Measurements from ENCODE around the gene CYP2A7. TPM values are rescaled to one million over a fixed set of nuclear protein-coding genes. Genes with fewer than 3 reads are reported as not detected.
"Not testable (repeated sequence)": the region's sequence is repeated elsewhere in the genome, so short reads cannot be mapped to it uniquely, and the experiment has no call there.

The CYP2A7 gene
- total RNA-seq, 1 experiment from 2014 or later: not detected

DNA sequence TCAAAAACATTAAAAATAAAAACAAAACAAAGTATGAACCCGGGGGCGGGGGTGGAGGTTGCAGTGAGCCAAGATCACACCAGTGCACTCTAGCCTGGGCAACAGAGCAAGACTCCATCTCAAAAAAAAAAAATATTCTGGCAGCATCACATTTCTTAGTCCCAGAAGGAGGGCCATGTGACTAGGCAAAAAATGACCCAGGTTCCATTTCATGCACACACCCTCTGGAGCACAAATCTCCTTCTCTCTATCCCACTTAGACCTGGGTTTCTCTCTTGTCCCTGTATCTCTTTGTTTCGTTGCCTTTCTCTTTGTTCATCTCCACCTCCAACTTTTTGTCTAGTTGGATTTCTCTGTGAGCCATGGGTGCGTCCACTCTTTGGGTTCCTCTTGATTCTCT is 6.2 kb upstream of the CYP2A7 start:
- intact Hi-C loops (cut with micrococcal nuclease): no loop called here
- CTCF ChIA-PET: no interaction called here
- H3K27ac Mint-ChIP-seq (ENCODE audit: low read depth, unreplicated experiment): no peak overlapping the region
- H3K36me3 Mint-ChIP-seq (ENCODE audit: insufficient read depth, unreplicated experiment): no peaks in the 10 kb centered on the region
- H3K27me3 Mint-ChIP-seq (ENCODE audit: insufficient read depth, unreplicated experiment): peaks cover 57% of the 10 kb centered on the region
- TF ChIP-seq, protein P1, sequence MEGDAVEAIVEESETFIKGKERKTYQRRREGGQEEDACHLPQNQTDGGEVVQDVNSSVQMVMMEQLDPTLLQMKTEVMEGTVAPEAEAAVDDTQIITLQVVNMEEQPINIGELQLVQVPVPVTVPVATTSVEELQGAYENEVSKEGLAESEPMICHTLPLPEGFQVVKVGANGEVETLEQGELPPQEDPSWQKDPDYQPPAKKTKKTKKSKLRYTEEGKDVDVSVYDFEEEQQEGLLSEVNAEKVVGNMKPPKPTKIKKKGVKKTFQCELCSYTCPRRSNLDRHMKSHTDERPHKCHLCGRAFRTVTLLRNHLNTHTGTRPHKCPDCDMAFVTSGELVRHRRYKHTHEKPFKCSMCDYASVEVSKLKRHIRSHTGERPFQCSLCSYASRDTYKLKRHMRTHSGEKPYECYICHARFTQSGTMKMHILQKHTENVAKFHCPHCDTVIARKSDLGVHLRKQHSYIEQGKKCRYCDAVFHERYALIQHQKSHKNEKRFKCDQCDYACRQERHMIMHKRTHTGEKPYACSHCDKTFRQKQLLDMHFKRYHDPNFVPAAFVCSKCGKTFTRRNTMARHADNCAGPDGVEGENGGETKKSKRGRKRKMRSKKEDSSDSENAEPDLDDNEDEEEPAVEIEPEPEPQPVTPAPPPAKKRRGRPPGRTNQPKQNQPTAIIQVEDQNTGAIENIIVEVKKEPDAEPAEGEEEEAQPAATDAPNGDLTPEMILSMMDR (IDR thresholded peaks at IDR 0.05; ENCODE audit: unreplicated experiment): no peak
- DNase-seq (ENCODE audit: unreplicated experiment): no peak
- peaks cover 6% of the 10 kb centered on the region for H3K4me1 Mint-ChIP-seq (ENCODE audit: insufficient read depth, unreplicated experiment)
- BruUV-seq (replicated peaks): no TSS peak
- POLR2A ChIA-PET: no interaction called here
- no peaks in the 10 kb centered on the region for H3K9me3 Mint-ChIP-seq (ENCODE audit: unreplicated experiment)
- no peak overlapping the region for H3K4me3 Mint-ChIP-seq (ENCODE audit: unreplicated experiment)

DNA sequence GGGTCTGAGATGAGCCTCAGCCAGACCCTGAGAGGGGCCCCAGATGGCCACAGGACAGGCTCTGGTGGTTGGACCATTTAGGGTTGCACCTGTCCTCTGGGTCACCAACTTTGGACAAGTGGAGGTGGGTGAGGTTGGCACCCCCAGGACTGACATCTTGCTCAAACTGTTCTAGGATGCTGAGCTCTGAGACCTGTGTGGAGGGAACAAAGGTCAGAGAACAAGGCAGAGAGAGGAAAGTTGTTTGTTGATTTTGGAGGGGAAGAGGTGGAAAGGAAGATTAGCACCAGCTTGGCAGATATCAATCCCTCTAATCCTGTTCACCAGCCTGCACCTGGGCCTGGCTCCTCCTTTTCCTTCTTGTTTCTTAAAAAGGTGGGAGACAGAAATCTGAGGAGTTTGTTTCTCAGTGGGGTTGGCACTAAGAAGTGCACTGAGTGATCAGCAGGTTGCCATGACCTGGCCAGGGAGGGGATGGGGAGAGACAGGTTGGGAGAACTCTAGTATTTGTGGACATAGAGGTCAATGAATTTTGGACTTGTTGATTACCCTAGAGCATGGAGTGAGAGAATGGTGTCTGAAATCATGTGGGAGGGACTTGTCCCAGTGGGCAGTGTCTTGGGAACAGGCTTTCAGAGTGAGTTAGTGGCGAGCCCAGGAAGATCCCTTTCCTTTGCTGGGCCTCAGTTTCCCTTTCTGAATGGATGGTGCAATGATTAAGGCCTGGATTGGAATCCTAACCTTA is 2.3 kb upstream of the CYP2A7 start:
- peaks cover 67% of the 10 kb centered on the region for H3K27me3 Mint-ChIP-seq (ENCODE audit: insufficient read depth, unreplicated experiment)
- BruUV-seq (replicated peaks); H3K9me3 Mint-ChIP-seq (ENCODE audit: unreplicated experiment); H3K36me3 Mint-ChIP-seq (ENCODE audit: insufficient read depth, unreplicated experiment); H3K27ac Mint-ChIP-seq (ENCODE audit: low read depth, unreplicated experiment); intact Hi-C loops (cut with micrococcal nuclease); POLR2A ChIA-PET; DNase-seq (ENCODE audit: unreplicated experiment); H3K4me1 Mint-ChIP-seq (ENCODE audit: insufficient read depth, unreplicated experiment); CTCF ChIA-PET; H3K4me3 Mint-ChIP-seq (ENCODE audit: unreplicated experiment): not testable (repeated sequence)

DNA sequence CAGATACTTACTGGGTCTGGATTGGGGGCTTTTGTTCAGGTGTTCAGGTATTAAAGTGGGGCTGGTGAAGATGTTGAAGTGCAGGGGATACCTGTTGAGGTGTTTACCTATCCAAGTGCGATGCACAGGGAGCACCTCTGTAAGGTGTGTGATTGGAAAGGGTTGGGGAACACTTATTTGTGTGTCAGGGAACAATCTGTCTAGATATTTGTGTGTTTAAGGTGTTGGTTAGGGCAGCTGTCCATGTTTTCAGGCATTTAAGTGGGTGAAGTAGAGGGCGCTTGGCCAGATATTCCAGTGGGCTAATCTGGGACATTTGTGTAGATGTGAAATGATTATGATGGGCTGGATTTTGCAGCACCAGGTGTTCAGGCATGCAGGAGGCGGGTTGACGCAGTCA is 2.7 kb downstream of the CYP2A7 start:
- H3K4me3 Mint-ChIP-seq (ENCODE audit: unreplicated experiment); POLR2A ChIA-PET; BruUV-seq (replicated peaks); H3K36me3 Mint-ChIP-seq (ENCODE audit: insufficient read depth, unreplicated experiment); H3K9me3 Mint-ChIP-seq (ENCODE audit: unreplicated experiment); intact Hi-C loops (cut with micrococcal nuclease); DNase-seq (ENCODE audit: unreplicated experiment); H3K4me1 Mint-ChIP-seq (ENCODE audit: insufficient read depth, unreplicated experiment); H3K27ac Mint-ChIP-seq (ENCODE audit: low read depth, unreplicated experiment); CTCF ChIA-PET: not testable (repeated sequence)
- H3K27me3 Mint-ChIP-seq (ENCODE audit: insufficient read depth, unreplicated experiment): peaks cover 76% of the 10 kb centered on the region

GRCh38 chr19:40875526-40875951 is 6.5 kb downstream of the CYP2A7 start:
- CTCF ChIA-PET; BruUV-seq (replicated peaks); DNase-seq (ENCODE audit: unreplicated experiment); H3K36me3 Mint-ChIP-seq (ENCODE audit: insufficient read depth, unreplicated experiment); H3K4me3 Mint-ChIP-seq (ENCODE audit: unreplicated experiment); H3K4me1 Mint-ChIP-seq (ENCODE audit: insufficient read depth, unreplicated experiment); intact Hi-C loops (cut with micrococcal nuclease); H3K27ac Mint-ChIP-seq (ENCODE audit: low read depth, unreplicated experiment); H3K9me3 Mint-ChIP-seq (ENCODE audit: unreplicated experiment): not testable (repeated sequence)
- POLR2A ChIA-PET: interaction anchor here (0.6 kb wide), 1 partner anchor 408 kb away, joined by 4 read pairs; no protein-coding TSS in a partner anchor
- peaks cover 55% of the 10 kb centered on the region for H3K27me3 Mint-ChIP-seq (ENCODE audit: insufficient read depth, unreplicated experiment)

- H3K27ac Mint-ChIP-seq (ENCODE audit: low read depth, unreplicated experiment); CTCF ChIA-PET; intact Hi-C loops (cut with micrococcal nuclease); POLR2A ChIA-PET; H3K4me3 Mint-ChIP-seq (ENCODE audit: unreplicated experiment); DNase-seq (ENCODE audit: unreplicated experiment); H3K9me3 Mint-ChIP-seq (ENCODE audit: unreplicated experiment); H3K36me3 Mint-ChIP-seq (ENCODE audit: insufficient read depth, unreplicated experiment); H3K4me1 Mint-ChIP-seq (ENCODE audit: insufficient read depth, unreplicated experiment); BruUV-seq (replicated peaks): not testable (repeated sequence)
- peaks cover 55% of the 10 kb centered on the region for H3K27me3 Mint-ChIP-seq (ENCODE audit: insufficient read depth, unreplicated experiment)
Observed at GRCh38 chr19:40874874-40875273, 7.2 kb downstream of the CYP2A7 start.

DNA sequence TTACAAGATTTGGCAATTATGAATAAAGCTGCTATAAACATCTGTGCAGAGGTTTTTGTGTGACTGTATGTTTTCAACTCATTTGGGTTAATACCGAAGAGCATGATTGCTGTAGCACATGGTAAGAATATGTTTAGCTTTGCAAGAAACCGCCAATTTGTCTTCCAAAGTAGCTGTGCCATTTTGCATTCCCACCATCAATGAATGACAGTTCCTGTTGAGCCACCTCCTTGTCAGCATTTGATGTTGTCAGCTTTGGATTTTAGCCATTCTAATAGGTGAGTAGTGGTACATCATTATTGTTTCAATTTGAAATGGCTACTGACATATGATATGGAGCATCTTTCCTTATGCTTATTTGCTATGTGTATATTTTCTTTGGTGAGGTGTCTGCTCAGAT is 8.2 kb downstream of the CYP2A7 start:
- H3K27ac Mint-ChIP-seq (ENCODE audit: low read depth, unreplicated experiment); intact Hi-C loops (cut with micrococcal nuclease); H3K4me3 Mint-ChIP-seq (ENCODE audit: unreplicated experiment); CTCF ChIA-PET; H3K4me1 Mint-ChIP-seq (ENCODE audit: insufficient read depth, unreplicated experiment); POLR2A ChIA-PET; H3K36me3 Mint-ChIP-seq (ENCODE audit: insufficient read depth, unreplicated experiment); DNase-seq (ENCODE audit: unreplicated experiment); BruUV-seq (replicated peaks): not testable (repeated sequence)
- H3K9me3 Mint-ChIP-seq (ENCODE audit: unreplicated experiment): peaks cover 13% of the 10 kb centered on the region
- H3K27me3 Mint-ChIP-seq (ENCODE audit: insufficient read depth, unreplicated experiment): peaks cover 55% of the 10 kb centered on the region

Data from MCF 10A (cell line).